ENCODE results near the gene GAS2.

GRCh38 chr11:22733475-22734248 is 67.3 kb downstream of the GAS2 start:
- TF ChIP-seq CTCF (IDR thresholded peaks at IDR 0.05) (no peak), POLR2A (IDR thresholded peaks at IDR 0.05) (no peak), EP300 (IDR thresholded peaks at IDR 0.05) (no peak)
